ENCODE measurements around the gene POLD4. TPM values are rescaled to one million over a fixed set of nuclear protein-coding genes. Genes with fewer than 3 reads are reported as not detected.

POLD4 gene
- total RNA-seq, 4 donors from 2014 or later = 65.7 to 87.3 (median 74.4) TPM

- Histone ChIP-seq H3K4me1 (peaks cover 0 to 21% (median 10%) of the 10 kb centered on the region in 3 donors), H3K36me3 (peaks cover 0 to 27% of the 10 kb centered on the region in 2 donors), H3K27me3 (no peaks in the 10 kb centered on the region), H3K27ac (no peak overlapping the region), H3K4me3 (no peak overlapping the region), H3K9me3 (no peaks in the 10 kb centered on the region)
- TF ChIP-seq POLR2A (IDR thresholded peaks at IDR 0.05) (no peak), POLR2AphosphoS5 (IDR thresholded peaks at IDR 0.05) (no peak), EP300 (IDR thresholded peaks at IDR 0.05) (no peak), CTCF (IDR thresholded peaks at IDR 0.05) (no peak)
- 100% methylated on average over 1 of the region's 2 CpGs; no CpG with 5 or more reads in 1 of the 2 donors for WGBS, 2 donors (ENCODE audit: low coverage in 1 of 2)
- ATAC-seq = no peak
Measured at GRCh38 chr11:67314218-67314617, 39.1 kb downstream of the POLD4 start.

- no peaks in the 10 kb centered on the region for H3K27me3 ChIP-seq
- H3K27ac ChIP-seq = no peak overlapping the region
- TF ChIP-seq POLR2AphosphoS5 (IDR thresholded peaks at IDR 0.05) = no peak
- TF ChIP-seq POLR2A (IDR thresholded peaks at IDR 0.05) = no peak
- TF ChIP-seq CTCF (IDR thresholded peaks at IDR 0.05) = no peak
- no peak for TF ChIP-seq EP300 (IDR thresholded peaks at IDR 0.05)
- peaks cover 0 to 12% (median 2%) of the 10 kb centered on the region in 3 donors for H3K4me1 ChIP-seq
- H3K9me3 ChIP-seq = no peaks in the 10 kb centered on the region
- no peak for ATAC-seq
- WGBS, 2 donors (ENCODE audit: low coverage in 1 of 2) = 77 to 89% methylated on average over 3 to 5 of the region's 11 CpGs
- H3K4me3 ChIP-seq = no peak overlapping the region
- peaks cover 0 to 36% of the 10 kb centered on the region in 2 donors for H3K36me3 ChIP-seq
Measured at GRCh38 chr11:67313125-67313890, 40.0 kb downstream of the POLD4 start.

- no peak for ATAC-seq
- H3K27ac ChIP-seq = no peak overlapping the region
- 86 to 88% methylated on average over 4 to 6 of the region's 22 CpGs for WGBS, 2 donors (ENCODE audit: low coverage in 1 of 2)
Measured at GRCh38 chr11:67312187-67313021, 40.9 kb downstream of the POLD4 start.

GRCh38 chr11:67311556-67312082 lies 41.7 kb downstream of the POLD4 start:
- TF ChIP-seq POLR2AphosphoS5 (IDR thresholded peaks at IDR 0.05) = no peak
- TF ChIP-seq EP300 (IDR thresholded peaks at IDR 0.05) = no peak
- no peak for TF ChIP-seq CTCF (IDR thresholded peaks at IDR 0.05)
- 80 to 93% methylated on average over 6 to 9 of the region's 15 CpGs for WGBS, 2 donors (ENCODE audit: low coverage in 1 of 2)
- Histone ChIP-seq H3K9me3 (no peaks in the 10 kb centered on the region), H3K4me3 (no peak overlapping the region), H3K27ac (no peak overlapping the region), H3K27me3 (no peaks in the 10 kb centered on the region), H3K36me3 (peaks cover 0 to 53% of the 10 kb centered on the region in 2 donors), H3K4me1 (peaks cover 0 to 4% (median 0%) of the 10 kb centered on the region in 3 donors)
- ATAC-seq = no peak

More at GRCh38 chr11:67312187-67313021, 40.9 kb downstream of the POLD4 start:
- Histone ChIP-seq H3K36me3 (peaks cover 0 to 45% of the 10 kb centered on the region in 2 donors), H3K4me3 (no peak overlapping the region), H3K9me3 (no peaks in the 10 kb centered on the region), H3K27me3 (no peaks in the 10 kb centered on the region), H3K4me1 (peaks cover 0 to 8% (median 0%) of the 10 kb centered on the region in 3 donors)
- TF ChIP-seq POLR2AphosphoS5 (IDR thresholded peaks at IDR 0.05) (no peak), EP300 (IDR thresholded peaks at IDR 0.05) (no peak), POLR2A (IDR thresholded peaks at IDR 0.05) (no peak), CTCF (IDR thresholded peaks at IDR 0.05) (no peak)
